MM.1S (cell line): Measurements from ENCODE around the gene ZNF488.

Experiments
- DNase-seq: peaks from one replicate; pipeline ENCODE4 v3.0.0-alpha.2; 2015
- H2AFZ ChIP-seq: fragments of 300-600 bp; sonication (generic); 2 replicates; pipeline ENCODE4 v1.6.0; 2016; ENCODE audit warnings: antibody characterized with exemption, low read length
- H3F3A ChIP-seq: fragments of 300-600 bp; sonication (generic); 2 replicates; pipeline ENCODE4 v1.6.1; 2016; ENCODE audit warnings: mild to moderate bottlenecking, antibody characterized with exemption, low read length, moderate library complexity, mixed read lengths; ENCODE audit not compliant: insufficient read depth
- H3K27ac ChIP-seq: fragments of 300-600 bp; sonication (generic); 2 replicates; pipeline ENCODE4 v1.5.1; 2016; ENCODE audit warnings: mild to moderate bottlenecking, low read length
- H3K27me3 ChIP-seq: fragments of 300-600 bp; sonication (generic); replicated peaks from 2 replicates; pipeline ENCODE4 v1.6.0; 2016; ENCODE audit warnings: low read length; ENCODE audit not compliant: insufficient read depth
- H3K36me3 ChIP-seq: fragments of 300-600 bp; sonication (generic); replicated peaks from 2 replicates; pipeline ENCODE4 v1.6.1; 2016; ENCODE audit warnings: mild to moderate bottlenecking, low read length, mixed read lengths; ENCODE audit not compliant: insufficient read depth
- H3K4me1 ChIP-seq: fragments of 300-600 bp; sonication (generic); 2 replicates; pipeline ENCODE4 v1.6.1; 2016; ENCODE audit warnings: low read length, mixed read lengths
- H3K4me2 ChIP-seq: fragments of 300-600 bp; sonication (generic); 2 replicates; pipeline ENCODE4 v1.6.0; 2016; ENCODE audit warnings: low read depth, low read length
- H3K4me3 ChIP-seq: fragments of 300-600 bp; sonication (generic); 2 replicates; pipeline ENCODE4 v1.5.1; 2016; ENCODE audit warnings: low read length, mixed read lengths
- H3K79me2 ChIP-seq: fragments of 300-600 bp; sonication (generic); 2 replicates; pipeline ENCODE4 v1.6.1; 2016; ENCODE audit warnings: mixed run types, low read length, mixed read lengths
- H3K9ac ChIP-seq: fragments of 300-600 bp; sonication (generic); 2 replicates; pipeline ENCODE4 v1.6.1; 2016; ENCODE audit warnings: low read length, mixed read lengths
- H3K9me2 ChIP-seq: fragments of 300-600 bp; sonication (generic); replicated peaks from 2 replicates; pipeline ENCODE4 v1.6.1; 2016; ENCODE audit warnings: mild to moderate bottlenecking, low read length, mixed read lengths; ENCODE audit not compliant: insufficient read depth
- H3K9me3 ChIP-seq: fragments of 300-600 bp; sonication (generic); replicated peaks from 2 replicates; pipeline ENCODE4 v1.6.1; 2016; ENCODE audit warnings: mild to moderate bottlenecking, low read length, mixed read lengths; ENCODE audit not compliant: insufficient read depth
- H4K20me1 ChIP-seq: fragments of 300-600 bp; sonication (generic); 2 replicates; pipeline ENCODE4 v1.6.1; 2016; ENCODE audit warnings: mild to moderate bottlenecking, low read length, moderate library complexity, mixed read lengths; ENCODE audit not compliant: insufficient read depth
- CTCF ChIP-seq: fragments of 300-600 bp; sonication (generic); IDR thresholded peaks from 2 replicates; pipeline ENCODE4 v1.5.1; 2016; ENCODE audit warnings: antibody characterized with exemption, low read length, mixed read lengths
- EZH2 ChIP-seq: fragments of 300-600 bp; sonication (generic); optimal IDR thresholded peaks from 2 replicates; pipeline ENCODE3; 2017; ENCODE audit warnings: low read depth, mild to moderate bottlenecking, antibody characterized with exemption, low read length, mixed read lengths
- EZH2phosphoT487 ChIP-seq: fragments of 300-600 bp; sonication (generic); IDR thresholded peaks from 2 replicates; pipeline ENCODE4 v1.6.1; 2018; ENCODE audit warnings: antibody characterized with exemption, low read length

ZNF488 gene

GRCh38 chr10:47356708-47357107, 27.4 kb downstream of the ZNF488 start:
- H3K9me2 ChIP-seq: no peaks in the 10 kb centered on the region
- peaks cover 13% of the 10 kb centered on the region for H3K27me3 ChIP-seq
- DNase-seq: no peak

GRCh38 chr10:47354900-47355299, 29.2 kb downstream of the ZNF488 start:
- no peaks in the 10 kb centered on the region for H4K20me1 ChIP-seq
- no peaks in the 10 kb centered on the region for H3K4me1 ChIP-seq
- peaks cover 29% of the 10 kb centered on the region for H3K27me3 ChIP-seq
- H3K9ac ChIP-seq: no peak overlapping the region
- H3K4me2 ChIP-seq: no peak overlapping the region
- H3K36me3 ChIP-seq: no peaks in the 10 kb centered on the region
- no peak for TF ChIP-seq CTCF
- no peak for TF ChIP-seq EZH2
- TF ChIP-seq EZH2phosphoT487: no peak
- H3K4me3 ChIP-seq: no peak overlapping the region
- DNase-seq: no peak
- no peak overlapping the region for H2AFZ ChIP-seq
- no peaks in the 10 kb centered on the region for H3K9me3 ChIP-seq
- no peaks in the 10 kb centered on the region for H3K9me2 ChIP-seq
- H3K79me2 ChIP-seq: no peaks in the 10 kb centered on the region
- no peaks in the 10 kb centered on the region for H3F3A ChIP-seq
- H3K27ac ChIP-seq: no peak overlapping the region

More at GRCh38 chr10:47356708-47357107, 27.4 kb downstream of the ZNF488 start:
- TF ChIP-seq EZH2 (no peak), EZH2phosphoT487 (no peak), CTCF (no peak)
- Histone ChIP-seq H3K4me1 (no peaks in the 10 kb centered on the region), H3K4me2 (no peak overlapping the region), H4K20me1 (no peaks in the 10 kb centered on the region), H3F3A (no peaks in the 10 kb centered on the region), H3K4me3 (no peak overlapping the region), H3K36me3 (no peaks in the 10 kb centered on the region), H3K9ac (no peak overlapping the region), H3K79me2 (no peaks in the 10 kb centered on the region), H3K27ac (no peak overlapping the region), H2AFZ (no peak overlapping the region), H3K9me3 (no peaks in the 10 kb centered on the region)

GRCh38 chr10:47354165-47354564, 29.9 kb downstream of the ZNF488 start:
- Histone ChIP-seq H3K9ac (no peak overlapping the region), H3K4me3 (no peak overlapping the region), H3K27me3 (peaks cover 35% of the 10 kb centered on the region), H2AFZ (no peak overlapping the region), H4K20me1 (no peaks in the 10 kb centered on the region), H3K79me2 (no peaks in the 10 kb centered on the region), H3K9me2 (no peaks in the 10 kb centered on the region), H3F3A (no peaks in the 10 kb centered on the region), H3K27ac (no peak overlapping the region), H3K4me2 (no peak overlapping the region), H3K9me3 (no peaks in the 10 kb centered on the region), H3K4me1 (no peaks in the 10 kb centered on the region), H3K36me3 (no peaks in the 10 kb centered on the region)
- no peak for DNase-seq
- TF ChIP-seq CTCF: no peak
- no peak for TF ChIP-seq EZH2phosphoT487
- no peak for TF ChIP-seq EZH2
